Left colon (tissue), 2 donors: ENCODE measurements around the gene MUL1. TPM values are rescaled to one million over a fixed set of nuclear protein-coding genes. Genes with fewer than 3 reads are reported as not detected.

Experiments
- ATAC-seq: fragments of 200-7000 bp; cut with Tn5 transposase; one replicate; pipeline ENCODE4 v1.9.1; 2020; ENCODE audit warnings: mild to moderate bottlenecking, moderate library complexity
- DNase-seq, 2 donors: peaks; one replicate each; pipeline ENCODE4 v3.0.0-alpha.2; 2020
- intact Hi-C, 2 donors: fragments of 100-400 bp; cut with DNase I in 1 of 2; cut with micrococcal nuclease in 1 of 2; formaldehyde crosslinking; loops; one replicate each; pipeline versions ENCODE4 v1.11.2 to v1.14.0; 2022; cut with DNase I, micrococcal nuclease
- long read RNA-seq: library from polyadenylated mRNA; unstranded; transcript quantifications from one replicate; pipeline ENCODE4 v2.0.0, GENCODE V29; 2021
- total RNA-seq, 2 donors: library from RNA; stranded (reverse); fragmentation: NEBNext Ultra II Directional; extraction: Animal tissue kit (Norgen Biotek cat#: 25700); gene quantifications; one replicate each; pipeline ENCODE4 v1.2.1, GENCODE V29; 2021
- donor health status: DM: no; HTN: no; CAD: no.
- donor health status: DM: yes; HTN: yes; CAD: no.

MUL1 gene
- total RNA-seq = 10 to 100 TPM; 37.9 to 43.3 TPM
- long read RNA-seq, transcript MUL1-201 (4 exons, 2,438 nt) = major isoform, 109 of 120 reads
- long read RNA-seq, partial matches to known transcripts = 1 of 120 reads
- long read RNA-seq, other reads (novel, unspliced or antisense) = 10 of 120 reads

- intact Hi-C loops = no loop called here
- ATAC-seq (peak; percentile 98), DNase-seq (peak; percentile 96 to 97)
Observed at GRCh38 chr1:20507564-20508410, at the start of gene MUL1. Gene MUL1, minus strand, starts transcription at chr1:20508151. Its CDS starts 127 bp downstream, at chr1:20508024.

- intact Hi-C loops = no loop called here
- ATAC-seq = no peak
- DNase-seq = no peak
Observed at GRCh38 chr1:20555758-20556120, 47.8 kb upstream of the MUL1 start.

GRCh38 chr1:20555025-20555757 is 47.2 kb upstream of the MUL1 start:
- ATAC-seq (no peak), DNase-seq (no peak)
- intact Hi-C loops = no loop called here

GRCh38 chr1:20552728-20553445 is 44.9 kb upstream of the MUL1 start:
- no peak for ATAC-seq
- no peak for DNase-seq
- intact Hi-C loops = no loop called here

GRCh38 chr1:20551945-20552727 is 44.2 kb upstream of the MUL1 start, which contains the start of gene FAM43B:
Gene FAM43B, plus strand, starts transcription at chr1:20552573. Its CDS starts 401 bp downstream, at chr1:20552974.
- no peak for ATAC-seq
- intact Hi-C loops = no loop called here
- peak in 1 of 2 donors; percentile 19 for DNase-seq

- DNase-seq (no peak), ATAC-seq (no peak)
- intact Hi-C loops = no loop called here
Observed at GRCh38 chr1:20551161-20551560, 43.2 kb upstream of the MUL1 start.

- intact Hi-C loops = no loop called here
- no peak for ATAC-seq
- DNase-seq = no peak
Observed at GRCh38 chr1:20546637-20547036, 38.7 kb upstream of the MUL1 start.

GRCh38 chr1:20540281-20540680 is 32.3 kb upstream of the MUL1 start:
- DNase-seq = no peak
- intact Hi-C loops = no loop called here
- ATAC-seq = no peak

- intact Hi-C loops = no loop called here
- ATAC-seq (no peak), DNase-seq (no peak)
Observed at GRCh38 chr1:20538760-20539551, 31.0 kb upstream of the MUL1 start.

- ATAC-seq (no peak), DNase-seq (no peak)
- intact Hi-C loops = no loop called here
Observed at GRCh38 chr1:20538227-20538626, 30.3 kb upstream of the MUL1 start.

GRCh38 chr1:20534659-20535417 is 26.9 kb upstream of the MUL1 start:
- no peak for DNase-seq
- no peak for ATAC-seq
- intact Hi-C loops = no loop called here

- no peak for ATAC-seq
- intact Hi-C loops = no loop called here
- DNase-seq = no peak
Observed at GRCh38 chr1:20533635-20534034, 25.7 kb upstream of the MUL1 start.

GRCh38 chr1:20530901-20531300 is 22.9 kb upstream of the MUL1 start:
- no peak for ATAC-seq
- intact Hi-C loops = no loop called here
- DNase-seq = no peak

- DNase-seq (no peak), ATAC-seq (no peak)
- intact Hi-C loops = no loop called here
Observed at GRCh38 chr1:20530306-20530705, 22.4 kb upstream of the MUL1 start.

- intact Hi-C loops = no loop called here
- DNase-seq = no peak
- ATAC-seq = no peak
Observed at GRCh38 chr1:20528221-20528620, 20.3 kb upstream of the MUL1 start.

GRCh38 chr1:20526267-20526666 is 18.3 kb upstream of the MUL1 start:
- intact Hi-C loops = no loop called here
- DNase-seq = no peak
- no peak for ATAC-seq
